ENCODE data around the gene KLF3. TPM values are rescaled to one million over a fixed set of nuclear protein-coding genes. Genes with fewer than 3 reads are reported as not detected.

The KLF3 gene
- total RNA-seq, 2 experiments from 2014 or later, result 203 to 204 TPM

- Mint-ChIP-seq H3K9me3 (no peaks in the 10 kb centered on the region), H3K36me3 (ENCODE audit: low read depth) (peaks cover 25% of the 10 kb centered on the region), H3K4me3 (peak overlapping the region; percentile 82), H3K27me3 (no peaks in the 10 kb centered on the region), H3K4me1 (ENCODE audit: low read depth) (peaks cover 93% of the 10 kb centered on the region), H3K27ac (peak overlapping the region; percentile 81)
- ATAC-seq (ENCODE audit: poor library complexity) (no peak), DNase-seq (peak in 2 of 14 experiments; percentile 28 to 41)
- ChIA-PET POLR2A (interaction anchor here (0.8 to 2.1 kb wide), 4 partner anchors 16 to 351 kb away, joined by 3 to 7 read pairs (median 4); no protein-coding TSS in a partner anchor), CTCF (interaction anchor here (1.1 to 2.5 kb wide), 2 partner anchors 351 to 492 kb away, joined by 3 to 8 read pairs; no protein-coding TSS in a partner anchor)
- Histone ChIP-seq H3K36me3 (ENCODE audit: insufficient read depth, low read length) (peaks cover 10% of the 10 kb centered on the region), H3K27ac (ENCODE audit: low read depth in 1 of 2, low read length in 2 of 2) (peak overlapping the region; percentile 54 to 71), H3K4me3 (ENCODE audit: low read length) (peak overlapping the region; percentile 22), H3K9me3 (ENCODE audit: control insufficient read depth in 1 of 2, insufficient read depth in 1 of 2, low read length in 2 of 2) (no peaks in the 10 kb centered on the region), H3K4me1 (ENCODE audit: insufficient read depth, low read length) (peaks cover 70% of the 10 kb centered on the region), H3K27me3 (ENCODE audit: control insufficient read depth in 1 of 2, insufficient read depth in 2 of 2, low read length in 2 of 2) (no peaks in the 10 kb centered on the region)
- TF ChIP-seq, protein P1, sequence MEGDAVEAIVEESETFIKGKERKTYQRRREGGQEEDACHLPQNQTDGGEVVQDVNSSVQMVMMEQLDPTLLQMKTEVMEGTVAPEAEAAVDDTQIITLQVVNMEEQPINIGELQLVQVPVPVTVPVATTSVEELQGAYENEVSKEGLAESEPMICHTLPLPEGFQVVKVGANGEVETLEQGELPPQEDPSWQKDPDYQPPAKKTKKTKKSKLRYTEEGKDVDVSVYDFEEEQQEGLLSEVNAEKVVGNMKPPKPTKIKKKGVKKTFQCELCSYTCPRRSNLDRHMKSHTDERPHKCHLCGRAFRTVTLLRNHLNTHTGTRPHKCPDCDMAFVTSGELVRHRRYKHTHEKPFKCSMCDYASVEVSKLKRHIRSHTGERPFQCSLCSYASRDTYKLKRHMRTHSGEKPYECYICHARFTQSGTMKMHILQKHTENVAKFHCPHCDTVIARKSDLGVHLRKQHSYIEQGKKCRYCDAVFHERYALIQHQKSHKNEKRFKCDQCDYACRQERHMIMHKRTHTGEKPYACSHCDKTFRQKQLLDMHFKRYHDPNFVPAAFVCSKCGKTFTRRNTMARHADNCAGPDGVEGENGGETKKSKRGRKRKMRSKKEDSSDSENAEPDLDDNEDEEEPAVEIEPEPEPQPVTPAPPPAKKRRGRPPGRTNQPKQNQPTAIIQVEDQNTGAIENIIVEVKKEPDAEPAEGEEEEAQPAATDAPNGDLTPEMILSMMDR (IDR thresholded peaks at IDR 0.05), result no peak
- intact Hi-C loops (cut with DNase I, micrococcal nuclease), result no loop called here
Observed at GRCh38 chr4:38670939-38671591, 7.1 kb downstream of the KLF3 start.

- H3K9me3 Mint-ChIP-seq, result no peaks in the 10 kb centered on the region
- Histone ChIP-seq H3K27me3 (ENCODE audit: control insufficient read depth in 1 of 2, insufficient read depth in 2 of 2, low read length in 2 of 2) (no peaks in the 10 kb centered on the region), H3K9me3 (ENCODE audit: control insufficient read depth in 1 of 2, insufficient read depth in 1 of 2, low read length in 2 of 2) (no peaks in the 10 kb centered on the region), H3K4me1 (ENCODE audit: insufficient read depth, low read length) (peaks cover 73% of the 10 kb centered on the region), H3K27ac (ENCODE audit: low read depth in 1 of 2, low read length in 2 of 2) (peak overlapping the region; percentile 54 to 71), H3K36me3 (ENCODE audit: insufficient read depth, low read length) (peaks cover 10% of the 10 kb centered on the region), H3K4me3 (ENCODE audit: low read length) (peak overlapping the region; percentile 22)
- H3K4me1 Mint-ChIP-seq (ENCODE audit: low read depth), result peaks cover 90% of the 10 kb centered on the region
- ChIA-PET CTCF (interaction anchor here (2.5 kb wide), 1 partner anchor 352 kb away, joined by 8 read pairs; no protein-coding TSS in a partner anchor), POLR2A (interaction anchor here (1.1 to 2.1 kb wide), 5 partner anchors 17 to 352 kb away, joined by 3 to 7 read pairs (median 5); no protein-coding TSS in a partner anchor)
- H3K36me3 Mint-ChIP-seq (ENCODE audit: low read depth), result peaks cover 22% of the 10 kb centered on the region
- ATAC-seq (ENCODE audit: poor library complexity) (no peak), DNase-seq (peak in 6 of 14 experiments; percentile 30 to 71 (median 42))
- H3K27ac Mint-ChIP-seq, result peak overlapping the region; percentile 81
- H3K4me3 Mint-ChIP-seq, result peak overlapping the region; percentile 82
- TF ChIP-seq, protein P1 (IDR thresholded peaks at IDR 0.05), result no peak
- intact Hi-C loops (cut with DNase I, micrococcal nuclease), result no loop called here
- H3K27me3 Mint-ChIP-seq, result no peaks in the 10 kb centered on the region
Observed at GRCh38 chr4:38671592-38671940, 7.6 kb downstream of the KLF3 start.

- Mint-ChIP-seq H3K36me3 (ENCODE audit: low read depth) (peaks cover 18% of the 10 kb centered on the region), H3K4me1 (ENCODE audit: low read depth) (peaks cover 85% of the 10 kb centered on the region), H3K9me3 (no peaks in the 10 kb centered on the region), H3K4me3 (peak overlapping the region; percentile 82), H3K27ac (peak overlapping the region; percentile 81), H3K27me3 (no peaks in the 10 kb centered on the region)
- Histone ChIP-seq H3K27me3 (ENCODE audit: control insufficient read depth in 1 of 2, insufficient read depth in 2 of 2, low read length in 2 of 2) (no peaks in the 10 kb centered on the region), H3K4me1 (ENCODE audit: insufficient read depth, low read length) (peaks cover 76% of the 10 kb centered on the region), H3K36me3 (ENCODE audit: insufficient read depth, low read length) (peaks cover 10% of the 10 kb centered on the region), H3K4me3 (ENCODE audit: low read length) (no peak overlapping the region), H3K27ac (ENCODE audit: low read depth in 1 of 2, low read length in 2 of 2) (peak overlapping the region; percentile 41 to 71), H3K9me3 (ENCODE audit: control insufficient read depth in 1 of 2, insufficient read depth in 1 of 2, low read length in 2 of 2) (no peaks in the 10 kb centered on the region)
- intact Hi-C loops (cut with DNase I, micrococcal nuclease), result no loop called here
- CTCF ChIA-PET, result interaction anchor here (0.9 to 2.5 kb wide), 2 partner anchors 352 to 492 kb away, joined by 4 to 8 read pairs; no protein-coding TSS in a partner anchor
- ATAC-seq (ENCODE audit: poor library complexity) (no peak), DNase-seq (no peak)
- TF ChIP-seq, protein P1 (IDR thresholded peaks at IDR 0.05), result no peak
- POLR2A ChIA-PET, result interaction anchor here (1.1 to 2.1 kb wide), 5 partner anchors 17 to 352 kb away, joined by 3 to 7 read pairs (median 5); no protein-coding TSS in a partner anchor
Observed at GRCh38 chr4:38672074-38672396, 8.0 kb downstream of the KLF3 start.

Measured in CD4-positive, alpha-beta T cell (primary cell).